ENCODE measurements around the gene SLC6A8. TPM values are rescaled to one million over a fixed set of nuclear protein-coding genes. Genes with fewer than 3 reads are reported as not detected.

The SLC6A8 gene
- total RNA-seq, 1 donor from 2014 or later: 8.0 TPM

GRCh38 chrX:153670748-153671588, 16.8 kb upstream of the SLC6A8 start:
- peaks cover 4% of the 10 kb centered on the region for H3K27me3 ChIP-seq
- ATAC-seq (no peak), DNase-seq (no peak)
- no peak for TF ChIP-seq CTCF (IDR thresholded peaks at IDR 0.05)
- H3K27ac ChIP-seq: no peak overlapping the region
- no peaks in the 10 kb centered on the region for H3K4me1 ChIP-seq
- no peaks in the 10 kb centered on the region for H3K9me3 ChIP-seq
- intact Hi-C loops (cut with DNase I): no loop called here
- no peak overlapping the region for H3K4me3 ChIP-seq
- no peaks in the 10 kb centered on the region for H3K36me3 ChIP-seq

- Histone ChIP-seq H3K36me3 (no peaks in the 10 kb centered on the region), H3K4me3 (no peak overlapping the region), H3K27ac (no peak overlapping the region), H3K27me3 (peaks cover 4% of the 10 kb centered on the region), H3K4me1 (no peaks in the 10 kb centered on the region), H3K9me3 (no peaks in the 10 kb centered on the region)
- DNase-seq (no peak), ATAC-seq (no peak)
- no peak for TF ChIP-seq CTCF (IDR thresholded peaks at IDR 0.05)
- intact Hi-C loops (cut with DNase I): no loop called here
Observed at GRCh38 chrX:153671589-153672530, 15.9 kb upstream of the SLC6A8 start.

- ATAC-seq (no peak), DNase-seq (no peak)
- Histone ChIP-seq H3K4me3 (no peak overlapping the region), H3K27me3 (peaks cover 4% of the 10 kb centered on the region), H3K4me1 (no peaks in the 10 kb centered on the region), H3K27ac (no peak overlapping the region), H3K9me3 (no peaks in the 10 kb centered on the region), H3K36me3 (no peaks in the 10 kb centered on the region)
- intact Hi-C loops (cut with DNase I): no loop called here
- TF ChIP-seq CTCF (IDR thresholded peaks at IDR 0.05): no peak
Observed at GRCh38 chrX:153672531-153673427, 14.9 kb upstream of the SLC6A8 start.

GRCh38 chrX:153673428-153674218, 14.1 kb upstream of the SLC6A8 start, which contains the start of gene PNCK:
PNCK (minus strand) TSS chrX:153673813; CDS start chrX:153673076, 737 bp downstream.
- H3K9me3 ChIP-seq: no peaks in the 10 kb centered on the region
- ATAC-seq (no peak), DNase-seq (no peak)
- no peaks in the 10 kb centered on the region for H3K4me1 ChIP-seq
- intact Hi-C loops (cut with DNase I): no loop called here
- H3K27me3 ChIP-seq: peaks cover 4% of the 10 kb centered on the region
- no peak for TF ChIP-seq CTCF (IDR thresholded peaks at IDR 0.05)
- no peak within 1 kb of the TSS for H3K27ac ChIP-seq
- H3K4me3 ChIP-seq: no peak within 1 kb of the TSS
- no peaks in the 10 kb centered on the region for H3K36me3 ChIP-seq
